Mucosa of descending colon (tissue), 3 donors: ENCODE measurements around the gene SEL1L3. TPM values are rescaled to one million over a fixed set of nuclear protein-coding genes. Genes with fewer than 3 reads are reported as not detected.

Experiments used
- ATAC-seq: fragments of 200-7000 bp; cut with Tn5 transposase; one replicate; pipeline ENCODE4 v1.9.1; 2020; ENCODE audit warnings: mild to moderate bottlenecking, moderate library complexity
- DNase-seq, 3 donors: peaks; one replicate each; pipeline ENCODE4 v3.0.0-alpha.2; 2020
- H3K36me3 ChIP-seq: fragments of 200-600 bp; one replicate; pipeline ENCODE4 v1.8.0; 2021; ENCODE audit warnings: low read depth, mild to moderate bottlenecking
- H3K4me1 ChIP-seq: fragments of 200-600 bp; one replicate; pipeline ENCODE4 v1.8.0; 2021; ENCODE audit warnings: low read depth, mild to moderate bottlenecking
- H3K4me3 ChIP-seq: fragments of 200-600 bp; one replicate; pipeline ENCODE4 v1.8.0; 2021; ENCODE audit warnings: mild to moderate bottlenecking
- H3K9me3 ChIP-seq: fragments of 200-600 bp; one replicate; pipeline ENCODE4 v1.8.0; 2021; ENCODE audit warnings: mild to moderate bottlenecking
- CTCF ChIP-seq: fragments of 200-600 bp; IDR thresholded peaks from one replicate; pipeline ENCODE4 v1.8.0; 2022; ENCODE audit warnings: antibody characterized with exemption, mild to moderate bottlenecking
- intact Hi-C, 2 donors: fragments of 100-400 bp; cut with DNase I in 1 of 2; cut with micrococcal nuclease in 1 of 2; formaldehyde crosslinking; loops; one replicate each; pipeline versions ENCODE4 v1.11.0 to v1.11.1; 2022; cut with DNase I, micrococcal nuclease
- total RNA-seq, 3 donors: library from RNA; stranded (reverse); fragmentation: NEBNext Ultra II Directional in 2 of 3; extraction: Animal tissue kit (Norgen Biotek cat#: 25700) in 2 of 3; gene quantifications; one replicate each; pipeline versions ENCODE4 v1.2.1 to v1.2.4, GENCODE V29; 2021 to 2023
- donor health status: DM: no; HTN: no; CAD: no; lungs with moderate emphysema.
- donor health status: DM: no; HTN: no; CAD: no.
- donor health status: DM: no; HTN: yes; CAD: no.

The SEL1L3 gene
- total RNA-seq, 3 donors from 2014 or later = 51.7 to 104 (median 98.3) TPM

GRCh38 chr4:25700661-25701060, 162.1 kb downstream of the SEL1L3 start:
- DNase-seq (no peak), ATAC-seq (no peak)
- intact Hi-C loops = no loop called here
- Histone ChIP-seq H3K4me1 (no peaks in the 10 kb centered on the region), H3K36me3 (no peaks in the 10 kb centered on the region), H3K9me3 (no peaks in the 10 kb centered on the region), H3K4me3 (no peak overlapping the region)
- TF ChIP-seq CTCF = no peak

GRCh38 chr4:25697516-25697915, 165.3 kb downstream of the SEL1L3 start:
- Histone ChIP-seq H3K4me3 (no peak overlapping the region), H3K4me1 (no peaks in the 10 kb centered on the region), H3K36me3 (no peaks in the 10 kb centered on the region), H3K9me3 (no peaks in the 10 kb centered on the region)
- no peak for ATAC-seq
- no peak for DNase-seq
- intact Hi-C loops = no loop called here
- TF ChIP-seq CTCF = no peak

Other genes starting within 250 kb of the SEL1L3 start
- under 1 TPM in 2 of 3 donors, not detected in 1; 0.19 to 0.35 TPM for gene SLC34A2, start 207.1 kb downstream of the SEL1L3 start, total RNA-seq
- gene SMIM20, start 51.2 kb upstream of the SEL1L3 start, total RNA-seq = 10 to 100 TPM; 28.1 to 36.0 (median 28.7) TPM